ENCODE results near the gene CAGE1.
"Not testable (repeated sequence)": the region's sequence is repeated elsewhere in the genome, so short reads cannot be mapped to it uniquely, and the experiment has no call there.

GRCh38 chr6:7344773-7345450, 44.6 kb downstream of the CAGE1 start:
- not testable (repeated sequence) for TF ChIP-seq EP300 (IDR thresholded peaks at IDR 0.05)
- TF ChIP-seq, protein P1, sequence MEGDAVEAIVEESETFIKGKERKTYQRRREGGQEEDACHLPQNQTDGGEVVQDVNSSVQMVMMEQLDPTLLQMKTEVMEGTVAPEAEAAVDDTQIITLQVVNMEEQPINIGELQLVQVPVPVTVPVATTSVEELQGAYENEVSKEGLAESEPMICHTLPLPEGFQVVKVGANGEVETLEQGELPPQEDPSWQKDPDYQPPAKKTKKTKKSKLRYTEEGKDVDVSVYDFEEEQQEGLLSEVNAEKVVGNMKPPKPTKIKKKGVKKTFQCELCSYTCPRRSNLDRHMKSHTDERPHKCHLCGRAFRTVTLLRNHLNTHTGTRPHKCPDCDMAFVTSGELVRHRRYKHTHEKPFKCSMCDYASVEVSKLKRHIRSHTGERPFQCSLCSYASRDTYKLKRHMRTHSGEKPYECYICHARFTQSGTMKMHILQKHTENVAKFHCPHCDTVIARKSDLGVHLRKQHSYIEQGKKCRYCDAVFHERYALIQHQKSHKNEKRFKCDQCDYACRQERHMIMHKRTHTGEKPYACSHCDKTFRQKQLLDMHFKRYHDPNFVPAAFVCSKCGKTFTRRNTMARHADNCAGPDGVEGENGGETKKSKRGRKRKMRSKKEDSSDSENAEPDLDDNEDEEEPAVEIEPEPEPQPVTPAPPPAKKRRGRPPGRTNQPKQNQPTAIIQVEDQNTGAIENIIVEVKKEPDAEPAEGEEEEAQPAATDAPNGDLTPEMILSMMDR (IDR thresholded peaks at IDR 0.05), result not testable (repeated sequence)

All from ovary (tissue), 3 donors.